Measurements from ENCODE around the gene ATP1A2.

DNA sequence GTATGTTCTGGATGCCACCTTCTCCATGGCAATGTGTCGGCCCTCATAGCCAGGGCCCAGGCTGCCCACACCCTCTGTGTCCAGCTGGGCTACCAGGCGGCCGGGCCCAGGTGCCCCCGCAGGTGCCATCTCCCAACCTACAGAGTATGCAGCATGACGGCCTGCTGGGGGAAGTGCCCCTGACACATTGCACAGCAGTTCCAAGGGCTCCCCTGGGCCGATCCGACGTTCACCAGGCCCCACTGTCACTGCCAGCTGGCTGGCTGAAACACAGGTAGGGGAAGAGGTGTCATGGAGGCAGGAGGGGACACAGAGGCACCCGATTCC lies 22.5 kb upstream of the ATP1A2 start:
- TF ChIP-seq, protein P1, sequence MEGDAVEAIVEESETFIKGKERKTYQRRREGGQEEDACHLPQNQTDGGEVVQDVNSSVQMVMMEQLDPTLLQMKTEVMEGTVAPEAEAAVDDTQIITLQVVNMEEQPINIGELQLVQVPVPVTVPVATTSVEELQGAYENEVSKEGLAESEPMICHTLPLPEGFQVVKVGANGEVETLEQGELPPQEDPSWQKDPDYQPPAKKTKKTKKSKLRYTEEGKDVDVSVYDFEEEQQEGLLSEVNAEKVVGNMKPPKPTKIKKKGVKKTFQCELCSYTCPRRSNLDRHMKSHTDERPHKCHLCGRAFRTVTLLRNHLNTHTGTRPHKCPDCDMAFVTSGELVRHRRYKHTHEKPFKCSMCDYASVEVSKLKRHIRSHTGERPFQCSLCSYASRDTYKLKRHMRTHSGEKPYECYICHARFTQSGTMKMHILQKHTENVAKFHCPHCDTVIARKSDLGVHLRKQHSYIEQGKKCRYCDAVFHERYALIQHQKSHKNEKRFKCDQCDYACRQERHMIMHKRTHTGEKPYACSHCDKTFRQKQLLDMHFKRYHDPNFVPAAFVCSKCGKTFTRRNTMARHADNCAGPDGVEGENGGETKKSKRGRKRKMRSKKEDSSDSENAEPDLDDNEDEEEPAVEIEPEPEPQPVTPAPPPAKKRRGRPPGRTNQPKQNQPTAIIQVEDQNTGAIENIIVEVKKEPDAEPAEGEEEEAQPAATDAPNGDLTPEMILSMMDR (IDR thresholded peaks at IDR 0.05; ENCODE audit: low read depth, low read length), result no peak
- TF ChIP-seq EZH2phosphoT487 (IDR thresholded peaks at IDR 0.05; ENCODE audit: low read depth), result no peak

Data from OCI-LY3 (cell line).